GM15510 (cell line): ENCODE results near the gene CYB5D1.

Experiments
- POLR2A ChIP-seq: IDR thresholded peaks from 3 replicates; pipeline ENCODE4 v1.6.1; 2011; ENCODE audit warnings: borderline replicate concordance; ENCODE audit not compliant: insufficient read length; ENCODE audit errors: extremely low read depth

CYB5D1 gene

GRCh38 chr17:7846765-7847661, 10.8 kb upstream of the CYB5D1 start:
- TF ChIP-seq POLR2A: no peak

- TF ChIP-seq POLR2A: no peak
Observed at GRCh38 chr17:7848131-7848579, 9.6 kb upstream of the CYB5D1 start.

- TF ChIP-seq POLR2A: no peak
Observed at GRCh38 chr17:7848739-7849129, 9.1 kb upstream of the CYB5D1 start.

- TF ChIP-seq POLR2A: no peak
Observed at GRCh38 chr17:7849130-7849750, 8.6 kb upstream of the CYB5D1 start.

- no peak for TF ChIP-seq POLR2A
Observed at GRCh38 chr17:7849751-7850504, 7.9 kb upstream of the CYB5D1 start.

GRCh38 chr17:7850701-7851437, 6.9 kb upstream of the CYB5D1 start:
- TF ChIP-seq POLR2A: no peak

GRCh38 chr17:7851438-7852261, 6.2 kb upstream of the CYB5D1 start:
- peak; percentile 54 for TF ChIP-seq POLR2A

- no peak for TF ChIP-seq POLR2A
Observed at GRCh38 chr17:7852262-7852670, 5.5 kb upstream of the CYB5D1 start.

- TF ChIP-seq POLR2A: no peak
Observed at GRCh38 chr17:7852919-7853690, 4.7 kb upstream of the CYB5D1 start.

GRCh38 chr17:7853691-7854038, 4.1 kb upstream of the CYB5D1 start:
- TF ChIP-seq POLR2A: no peak

GRCh38 chr17:7854078-7854777, 3.6 kb upstream of the CYB5D1 start:
- TF ChIP-seq POLR2A: no peak

GRCh38 chr17:7854851-7855659, 2.7 kb upstream of the CYB5D1 start, which contains the start of gene TMEM88:
Gene TMEM88, plus strand, starts transcription at chr17:7855066. Its CDS starts 9 bp downstream, at chr17:7855075.
- TF ChIP-seq POLR2A: peak; percentile 17
